PC-3 (cell line): ENCODE measurements around the gene AZIN2.

Source experiments
- CTCF ChIP-seq: fragments of 300-600 bp; sonication (generic); conservative IDR thresholded peaks from 2 replicates; pipeline ENCODE4 v1.5.1; 2017; ENCODE audit warnings: antibody characterized with exemption, low read depth, mild to moderate bottlenecking, low read length
- EZH2 ChIP-seq: fragments of 300-600 bp; sonication (generic); IDR thresholded peaks from one replicate; pipeline ENCODE4 v1.6.1; 2017; ENCODE audit warnings: antibody characterized with exemption, mild to moderate bottlenecking, low read length; ENCODE audit not compliant: unreplicated experiment
- EZH2phosphoT487 ChIP-seq: fragments of 300-600 bp; sonication (generic); IDR thresholded peaks from 2 replicates; pipeline ENCODE4 v1.6.1; 2018; ENCODE audit warnings: mild to moderate bottlenecking, antibody characterized with exemption, low read length, borderline replicate concordance

GRCh38 chr1:33096363-33097005 is 15.5 kb downstream of the AZIN2 start:
- TF ChIP-seq EZH2 (no peak), CTCF (no peak), EZH2phosphoT487 (no peak)
